GM12801 (cell line): ENCODE data around the gene SOX5.

ENCODE experiments used
- CTCF ChIP-seq: IDR thresholded peaks from one replicate; pipeline ENCODE4 v1.5.1; 2011; ENCODE audit warnings: control low read depth; ENCODE audit not compliant: insufficient read length; ENCODE audit errors: extremely low read depth

SOX5 gene

GRCh38 chr12:23503544-23503943 is 445.9 kb downstream of the SOX5 start:
- TF ChIP-seq CTCF = no peak

GRCh38 chr12:23502259-23502658 is 447.2 kb downstream of the SOX5 start:
- TF ChIP-seq CTCF = no peak

GRCh38 chr12:23495472-23495871 is 454.0 kb downstream of the SOX5 start:
- no peak for TF ChIP-seq CTCF

GRCh38 chr12:23493672-23494071 is 455.8 kb downstream of the SOX5 start:
- TF ChIP-seq CTCF = no peak

GRCh38 chr12:23488130-23488529 is 461.3 kb downstream of the SOX5 start:
- no peak for TF ChIP-seq CTCF

GRCh38 chr12:23484238-23484637 is 465.2 kb downstream of the SOX5 start:
- TF ChIP-seq CTCF = no peak

- TF ChIP-seq CTCF = no peak
Measured at GRCh38 chr12:23482571-23482970, 466.9 kb downstream of the SOX5 start.
